Neural cell (in vitro differentiated cells): ENCODE results near the gene FAM163A. TPM values are rescaled to one million over a fixed set of nuclear protein-coding genes. Genes with fewer than 3 reads are reported as not detected.

Source experiments
- H2AFZ ChIP-seq: fragments of 200-600, 300-800 bp; sonication (generic), shearing (Covaris generic); 2 replicates; pipeline ENCODE4 v1.6.0; 2014; ENCODE audit warnings: low read depth, mild to moderate bottlenecking, antibody characterized with exemption, low read length, moderate library complexity
- H3F3A ChIP-seq: fragments of 200-600 bp; shearing (Covaris generic); 2 replicates; pipeline ENCODE4 v1.6.1; 2016; ENCODE audit warnings: mild to moderate bottlenecking, moderate library complexity, mixed read lengths, antibody characterized with exemption, low read length; ENCODE audit not compliant: insufficient read depth, poor library complexity, severe bottlenecking
- H3K27ac ChIP-seq: fragments of 200-600, 300-800 bp; sonication (generic), shearing (Covaris generic); 2 replicates; pipeline ENCODE4 v1.5.1; 2014; ENCODE audit warnings: mild to moderate bottlenecking, low read length, moderate library complexity
- H3K27me3 ChIP-seq: fragments of 300-800, 200-600 bp; sonication (generic), shearing (Covaris generic); 2 replicates; pipeline ENCODE4 v1.6.0; 2014; ENCODE audit warnings: mild to moderate bottlenecking, low read depth, low read length, moderate library complexity; ENCODE audit not compliant: insufficient read depth
- H3K36me3 ChIP-seq: fragments of 300-800, 200-600 bp; sonication (generic), shearing (Covaris generic); 2 replicates; pipeline ENCODE4 v1.5.1; 2014; ENCODE audit warnings: mild to moderate bottlenecking, antibody characterized with exemption, low read length, moderate library complexity; ENCODE audit not compliant: insufficient read depth
- H3K4me2 ChIP-seq: fragments of 300-800, 200-600 bp; sonication (generic), shearing (Covaris generic); 2 replicates; pipeline ENCODE4 v1.6.0; 2014; ENCODE audit warnings: mild to moderate bottlenecking, low read length
- H3K4me3 ChIP-seq: fragments of 300-800, 200-600 bp; sonication (generic), shearing (Covaris generic); 2 replicates; pipeline ENCODE4 v1.5.1; 2014; ENCODE audit warnings: mild to moderate bottlenecking, low read length, moderate library complexity
- H3K79me2 ChIP-seq: fragments of 200-600 bp; shearing (Covaris generic); replicated peaks from 2 replicates; pipeline ENCODE4 v1.6.0; 2014; ENCODE audit warnings: mild to moderate bottlenecking, low read length, moderate library complexity; ENCODE audit not compliant: insufficient read depth
- H3K9ac ChIP-seq: fragments of 300-800, 200-600 bp; sonication (generic), shearing (Covaris generic); 2 replicates; pipeline ENCODE4 v1.6.1; 2016; ENCODE audit warnings: mild to moderate bottlenecking, low read length, mixed read lengths
- H3K9me2 ChIP-seq: fragments of 200-600 bp; shearing (Covaris generic); 2 replicates; pipeline ENCODE4 v1.6.1; 2016; ENCODE audit warnings: mild to moderate bottlenecking, low read length, mixed read lengths; ENCODE audit not compliant: insufficient read depth
- H3K9me3 ChIP-seq: fragments of 200-600, 300-800 bp; sonication (generic), shearing (Covaris generic); 2 replicates; pipeline ENCODE4 v1.6.1; 2016; ENCODE audit warnings: mild to moderate bottlenecking, mixed run types, low read length, moderate library complexity, mixed read lengths
- H4K20me1 ChIP-seq: fragments of 200-600 bp; shearing (Covaris generic); 2 replicates; pipeline ENCODE4 v1.6.1; 2016; ENCODE audit warnings: mild to moderate bottlenecking, mixed run types; ENCODE audit not compliant: insufficient read depth
- EP300 ChIP-seq: fragments of 450-650 bp; conservative IDR thresholded peaks from 2 replicates; pipeline ENCODE4 v1.6.1; 2014; ENCODE audit warnings: antibody characterized with exemption, mild to moderate bottlenecking, moderate library complexity; ENCODE audit not compliant: poor library complexity, severe bottlenecking
- EZH2 ChIP-seq: fragments of 200-600, 300-800 bp; shearing (Covaris generic), sonication (generic); IDR thresholded peaks from 2 replicates; pipeline ENCODE4 v1.6.1; 2014; ENCODE audit warnings: antibody characterized with exemption, low read length, borderline replicate concordance, mild to moderate bottlenecking; ENCODE audit not compliant: insufficient read depth, poor library complexity, severe bottlenecking
- MXI1 ChIP-seq: fragments of 450-650 bp; conservative IDR thresholded peaks from 2 replicates; pipeline ENCODE4 v1.6.1; 2014; ENCODE audit warnings: antibody characterized with exemption, mild to moderate bottlenecking; ENCODE audit not compliant: poor library complexity, severe bottlenecking
- POLR2AphosphoS5 ChIP-seq: IDR thresholded peaks from 2 replicates; pipeline ENCODE4 v1.6.1; 2012
- RAD21 ChIP-seq: fragments of 450-650 bp; conservative IDR thresholded peaks from 2 replicates; pipeline ENCODE4 v1.6.1; 2014; ENCODE audit warnings: antibody characterized with exemption, mild to moderate bottlenecking, moderate library complexity
- SMC3 ChIP-seq: fragments of 450-650 bp; conservative IDR thresholded peaks from 2 replicates; pipeline ENCODE4 v1.6.1; 2014; ENCODE audit warnings: antibody characterized with exemption, mild to moderate bottlenecking, moderate library complexity; ENCODE audit not compliant: poor library complexity
- TAF1 ChIP-seq: IDR thresholded peaks from 2 replicates; pipeline ENCODE4 v1.6.1; 2012; ENCODE audit warnings: low read depth
- polyA plus RNA-seq: library from polyadenylated mRNA; depleted of rRNA; stranded (reverse); fragments of >200 nt; gene quantifications from 2 replicates; pipeline ENCODE4 v1.2.3, GENCODE V29; 2014
- TF ChIP-seq, protein P1 (sequence below): IDR thresholded peaks from 2 replicates; pipeline ENCODE4 v1.6.1; 2012; ENCODE audit warnings: borderline replicate concordance
- TF ChIP-seq, protein P2 (sequence below): fragments of 450-650 bp; IDR thresholded peaks from 2 replicates; pipeline ENCODE4 v1.5.1; 2014; ENCODE audit warnings: antibody characterized with exemption, mild to moderate bottlenecking, moderate library complexity; ENCODE audit not compliant: poor library complexity, severe bottlenecking

FAM163A gene
- polyA plus RNA-seq, 1 donor from 2014 or later, result 0.21 TPM

DNA sequence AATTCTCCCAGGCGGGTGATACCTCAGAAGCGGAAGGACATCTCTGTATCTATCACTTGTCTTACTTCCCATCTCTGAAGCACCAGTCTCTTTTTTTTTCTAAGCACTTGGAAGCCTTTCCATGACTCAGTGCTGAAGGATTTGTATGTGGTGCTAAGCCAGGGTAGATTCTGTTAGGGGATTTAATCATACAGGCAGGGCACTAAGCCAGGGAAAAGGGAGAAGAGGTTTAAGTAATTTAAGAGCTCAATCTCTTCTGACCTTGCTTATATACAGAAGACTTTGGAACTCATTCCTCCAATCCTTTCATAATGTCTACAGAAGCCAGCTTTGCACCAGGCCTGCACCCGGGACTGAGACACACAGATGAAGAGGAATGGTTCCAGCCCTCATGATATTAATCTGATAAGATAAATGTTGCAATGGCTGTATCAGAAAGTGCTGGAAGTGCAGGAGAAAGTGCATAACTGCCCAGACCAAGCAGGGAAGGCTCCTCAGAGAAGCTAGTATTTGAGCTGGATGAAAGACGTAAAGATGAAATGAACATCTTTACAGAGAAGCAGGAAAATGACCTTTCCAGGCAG is 11.0 kb downstream of the FAM163A start:
- Histone ChIP-seq H3K9me2 (no peaks in the 10 kb centered on the region), H3F3A (no peaks in the 10 kb centered on the region), H3K79me2 (no peaks in the 10 kb centered on the region), H3K36me3 (no peaks in the 10 kb centered on the region), H3K9me3 (no peaks in the 10 kb centered on the region), H3K9ac (no peak overlapping the region), H3K27ac (no peak overlapping the region), H3K27me3 (no peaks in the 10 kb centered on the region), H2AFZ (no peak overlapping the region), H3K4me2 (no peak overlapping the region), H3K4me3 (no peak overlapping the region), H4K20me1 (no peaks in the 10 kb centered on the region)
- TF ChIP-seq, protein P1, sequence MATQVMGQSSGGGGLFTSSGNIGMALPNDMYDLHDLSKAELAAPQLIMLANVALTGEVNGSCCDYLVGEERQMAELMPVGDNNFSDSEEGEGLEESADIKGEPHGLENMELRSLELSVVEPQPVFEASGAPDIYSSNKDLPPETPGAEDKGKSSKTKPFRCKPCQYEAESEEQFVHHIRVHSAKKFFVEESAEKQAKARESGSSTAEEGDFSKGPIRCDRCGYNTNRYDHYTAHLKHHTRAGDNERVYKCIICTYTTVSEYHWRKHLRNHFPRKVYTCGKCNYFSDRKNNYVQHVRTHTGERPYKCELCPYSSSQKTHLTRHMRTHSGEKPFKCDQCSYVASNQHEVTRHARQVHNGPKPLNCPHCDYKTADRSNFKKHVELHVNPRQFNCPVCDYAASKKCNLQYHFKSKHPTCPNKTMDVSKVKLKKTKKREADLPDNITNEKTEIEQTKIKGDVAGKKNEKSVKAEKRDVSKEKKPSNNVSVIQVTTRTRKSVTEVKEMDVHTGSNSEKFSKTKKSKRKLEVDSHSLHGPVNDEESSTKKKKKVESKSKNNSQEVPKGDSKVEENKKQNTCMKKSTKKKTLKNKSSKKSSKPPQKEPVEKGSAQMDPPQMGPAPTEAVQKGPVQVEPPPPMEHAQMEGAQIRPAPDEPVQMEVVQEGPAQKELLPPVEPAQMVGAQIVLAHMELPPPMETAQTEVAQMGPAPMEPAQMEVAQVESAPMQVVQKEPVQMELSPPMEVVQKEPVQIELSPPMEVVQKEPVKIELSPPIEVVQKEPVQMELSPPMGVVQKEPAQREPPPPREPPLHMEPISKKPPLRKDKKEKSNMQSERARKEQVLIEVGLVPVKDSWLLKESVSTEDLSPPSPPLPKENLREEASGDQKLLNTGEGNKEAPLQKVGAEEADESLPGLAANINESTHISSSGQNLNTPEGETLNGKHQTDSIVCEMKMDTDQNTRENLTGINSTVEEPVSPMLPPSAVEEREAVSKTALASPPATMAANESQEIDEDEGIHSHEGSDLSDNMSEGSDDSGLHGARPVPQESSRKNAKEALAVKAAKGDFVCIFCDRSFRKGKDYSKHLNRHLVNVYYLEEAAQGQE, result no peak
- TF ChIP-seq EZH2, result no peak
- TF ChIP-seq EP300, result no peak
- TF ChIP-seq RAD21, result no peak
- no peak for TF ChIP-seq POLR2AphosphoS5
- no peak for TF ChIP-seq MXI1
- no peak for TF ChIP-seq SMC3
- TF ChIP-seq TAF1, result no peak
- TF ChIP-seq, protein P2, sequence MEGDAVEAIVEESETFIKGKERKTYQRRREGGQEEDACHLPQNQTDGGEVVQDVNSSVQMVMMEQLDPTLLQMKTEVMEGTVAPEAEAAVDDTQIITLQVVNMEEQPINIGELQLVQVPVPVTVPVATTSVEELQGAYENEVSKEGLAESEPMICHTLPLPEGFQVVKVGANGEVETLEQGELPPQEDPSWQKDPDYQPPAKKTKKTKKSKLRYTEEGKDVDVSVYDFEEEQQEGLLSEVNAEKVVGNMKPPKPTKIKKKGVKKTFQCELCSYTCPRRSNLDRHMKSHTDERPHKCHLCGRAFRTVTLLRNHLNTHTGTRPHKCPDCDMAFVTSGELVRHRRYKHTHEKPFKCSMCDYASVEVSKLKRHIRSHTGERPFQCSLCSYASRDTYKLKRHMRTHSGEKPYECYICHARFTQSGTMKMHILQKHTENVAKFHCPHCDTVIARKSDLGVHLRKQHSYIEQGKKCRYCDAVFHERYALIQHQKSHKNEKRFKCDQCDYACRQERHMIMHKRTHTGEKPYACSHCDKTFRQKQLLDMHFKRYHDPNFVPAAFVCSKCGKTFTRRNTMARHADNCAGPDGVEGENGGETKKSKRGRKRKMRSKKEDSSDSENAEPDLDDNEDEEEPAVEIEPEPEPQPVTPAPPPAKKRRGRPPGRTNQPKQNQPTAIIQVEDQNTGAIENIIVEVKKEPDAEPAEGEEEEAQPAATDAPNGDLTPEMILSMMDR, result no peak

DNA sequence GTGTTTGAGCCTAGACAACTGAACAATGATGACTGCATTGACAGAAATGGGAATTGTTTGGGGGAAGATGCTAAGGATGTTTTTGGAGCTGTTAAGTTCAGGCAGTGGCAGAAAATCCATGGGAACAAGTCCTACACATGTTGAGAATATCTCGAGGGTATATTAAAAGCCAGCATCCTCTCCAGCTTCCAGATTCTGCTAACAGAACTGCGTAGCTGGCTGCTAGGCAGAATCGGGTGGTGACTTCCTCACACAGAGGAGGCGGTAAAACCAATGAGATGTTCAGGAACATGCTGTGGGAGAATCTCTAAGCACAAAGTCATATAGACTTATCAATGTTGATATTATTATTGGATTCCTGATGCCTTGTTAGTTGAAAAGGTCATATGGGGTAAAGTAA is 14.8 kb downstream of the FAM163A start:
- TF ChIP-seq EZH2, result no peak
- Histone ChIP-seq H2AFZ (no peak overlapping the region), H3K4me2 (no peak overlapping the region), H3K9ac (no peak overlapping the region), H3K27ac (no peak overlapping the region), H3K9me2 (no peaks in the 10 kb centered on the region), H3K36me3 (no peaks in the 10 kb centered on the region), H3K4me3 (no peak overlapping the region), H3K79me2 (no peaks in the 10 kb centered on the region), H4K20me1 (no peaks in the 10 kb centered on the region), H3K27me3 (no peaks in the 10 kb centered on the region), H3K9me3 (no peaks in the 10 kb centered on the region), H3F3A (no peaks in the 10 kb centered on the region)
